ENCODE data around the gene IL17B.

- TF ChIP-seq CTCF (IDR thresholded peaks at IDR 0.05; ENCODE audit: extremely low read depth in 1 of 2, insufficient read depth in 1 of 2, low read depth in 1 of 2, low read length in 2 of 2): no peak
- TF ChIP-seq POLR2A (IDR thresholded peaks at IDR 0.05; ENCODE audit: low read depth, low read length): no peak
- TF ChIP-seq JUN (IDR thresholded peaks at IDR 0.05; ENCODE audit: borderline replicate concordance, insufficient read depth, insufficient read length, low read depth): no peak
- no peak for TF ChIP-seq EZH2 (IDR thresholded peaks at IDR 0.05; ENCODE audit: borderline replicate concordance, low read depth, low read length, severe bottlenecking)
- no peak for TF ChIP-seq POLR2AphosphoS5 (IDR thresholded peaks at IDR 0.05; ENCODE audit: insufficient read depth, low read depth, low read length)
- TF ChIP-seq MYC (IDR thresholded peaks at IDR 0.05; ENCODE audit: low read depth, low read length): no peak
- TF ChIP-seq, protein P1, sequence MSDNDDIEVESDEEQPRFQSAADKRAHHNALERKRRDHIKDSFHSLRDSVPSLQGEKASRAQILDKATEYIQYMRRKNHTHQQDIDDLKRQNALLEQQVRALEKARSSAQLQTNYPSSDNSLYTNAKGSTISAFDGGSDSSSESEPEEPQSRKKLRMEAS (IDR thresholded peaks at IDR 0.05; ENCODE audit: insufficient read depth, insufficient read length): no peak
- no peak for TF ChIP-seq GATA2 (IDR thresholded peaks at IDR 0.05; ENCODE audit: insufficient read depth, insufficient read length, low read depth, low read length)
- TF ChIP-seq FOS (IDR thresholded peaks at IDR 0.05; ENCODE audit: borderline replicate concordance, insufficient read depth, low read length): no peak
Measured at GRCh38 chr5:149352169-149352568, 26.9 kb downstream of the IL17B start.

Measured in endothelial cell of umbilical vein (primary cell).